ENCODE results near the gene SUGCT. TPM values are rescaled to one million over a fixed set of nuclear protein-coding genes. Genes with fewer than 3 reads are reported as not detected.

Gene SUGCT
- total RNA-seq, 1 donor from 2014 or later = 1.6 TPM

DNA sequence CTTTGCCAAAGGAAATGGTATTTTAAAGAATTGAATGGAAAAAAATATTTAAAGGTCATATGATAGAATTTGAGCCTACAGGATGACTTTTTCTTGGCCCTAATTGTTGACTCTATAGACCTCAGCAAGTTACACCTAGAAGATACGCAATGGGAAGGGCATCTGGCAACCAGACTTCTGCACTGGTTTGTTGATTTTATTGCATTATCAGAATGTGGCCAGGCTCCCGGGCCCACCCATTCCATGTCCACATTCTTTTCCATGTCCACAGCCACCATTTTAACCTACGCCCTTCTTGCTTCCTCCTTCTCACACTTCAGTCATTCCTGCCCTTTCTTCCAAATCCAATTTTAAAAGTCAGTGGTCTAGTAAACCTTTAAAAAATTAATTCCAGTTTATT is 738.4 kb downstream of the SUGCT start:
- Mint-ChIP-seq H3K27ac (ENCODE audit: unreplicated experiment) (no peak overlapping the region), H3K4me3 (ENCODE audit: unreplicated experiment) (no peak overlapping the region), H3K36me3 (ENCODE audit: low read depth, unreplicated experiment) (no peaks in the 10 kb centered on the region), H3K27me3 (ENCODE audit: unreplicated experiment) (no peaks in the 10 kb centered on the region), H3K4me1 (ENCODE audit: unreplicated experiment) (no peaks in the 10 kb centered on the region), H3K9me3 (ENCODE audit: unreplicated experiment) (no peaks in the 10 kb centered on the region)
- TF ChIP-seq, protein P1, sequence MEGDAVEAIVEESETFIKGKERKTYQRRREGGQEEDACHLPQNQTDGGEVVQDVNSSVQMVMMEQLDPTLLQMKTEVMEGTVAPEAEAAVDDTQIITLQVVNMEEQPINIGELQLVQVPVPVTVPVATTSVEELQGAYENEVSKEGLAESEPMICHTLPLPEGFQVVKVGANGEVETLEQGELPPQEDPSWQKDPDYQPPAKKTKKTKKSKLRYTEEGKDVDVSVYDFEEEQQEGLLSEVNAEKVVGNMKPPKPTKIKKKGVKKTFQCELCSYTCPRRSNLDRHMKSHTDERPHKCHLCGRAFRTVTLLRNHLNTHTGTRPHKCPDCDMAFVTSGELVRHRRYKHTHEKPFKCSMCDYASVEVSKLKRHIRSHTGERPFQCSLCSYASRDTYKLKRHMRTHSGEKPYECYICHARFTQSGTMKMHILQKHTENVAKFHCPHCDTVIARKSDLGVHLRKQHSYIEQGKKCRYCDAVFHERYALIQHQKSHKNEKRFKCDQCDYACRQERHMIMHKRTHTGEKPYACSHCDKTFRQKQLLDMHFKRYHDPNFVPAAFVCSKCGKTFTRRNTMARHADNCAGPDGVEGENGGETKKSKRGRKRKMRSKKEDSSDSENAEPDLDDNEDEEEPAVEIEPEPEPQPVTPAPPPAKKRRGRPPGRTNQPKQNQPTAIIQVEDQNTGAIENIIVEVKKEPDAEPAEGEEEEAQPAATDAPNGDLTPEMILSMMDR (IDR thresholded peaks at IDR 0.05; ENCODE audit: unreplicated experiment) = no peak
- no peak for DNase-seq (ENCODE audit: low spot score)

GRCh38 chr7:40874756-40875155 is 740.0 kb downstream of the SUGCT start:
- Mint-ChIP-seq H3K4me3 (ENCODE audit: unreplicated experiment) (no peak overlapping the region), H3K27ac (ENCODE audit: unreplicated experiment) (no peak overlapping the region), H3K36me3 (ENCODE audit: low read depth, unreplicated experiment) (no peaks in the 10 kb centered on the region), H3K27me3 (ENCODE audit: unreplicated experiment) (no peaks in the 10 kb centered on the region), H3K9me3 (ENCODE audit: unreplicated experiment) (no peaks in the 10 kb centered on the region), H3K4me1 (ENCODE audit: unreplicated experiment) (no peaks in the 10 kb centered on the region)
- no peak for DNase-seq (ENCODE audit: low spot score)
- TF ChIP-seq, protein P1 (IDR thresholded peaks at IDR 0.05; ENCODE audit: unreplicated experiment) = no peak

GRCh38 chr7:40876601-40877000 is 741.8 kb downstream of the SUGCT start:
- Mint-ChIP-seq H3K36me3 (ENCODE audit: low read depth, unreplicated experiment) (no peaks in the 10 kb centered on the region), H3K4me1 (ENCODE audit: unreplicated experiment) (no peaks in the 10 kb centered on the region), H3K9me3 (ENCODE audit: unreplicated experiment) (no peaks in the 10 kb centered on the region), H3K4me3 (ENCODE audit: unreplicated experiment) (no peak overlapping the region), H3K27ac (ENCODE audit: unreplicated experiment) (no peak overlapping the region), H3K27me3 (ENCODE audit: unreplicated experiment) (no peaks in the 10 kb centered on the region)
- TF ChIP-seq, protein P1 (IDR thresholded peaks at IDR 0.05; ENCODE audit: unreplicated experiment) = no peak
- DNase-seq (ENCODE audit: low spot score) = no peak

DNA sequence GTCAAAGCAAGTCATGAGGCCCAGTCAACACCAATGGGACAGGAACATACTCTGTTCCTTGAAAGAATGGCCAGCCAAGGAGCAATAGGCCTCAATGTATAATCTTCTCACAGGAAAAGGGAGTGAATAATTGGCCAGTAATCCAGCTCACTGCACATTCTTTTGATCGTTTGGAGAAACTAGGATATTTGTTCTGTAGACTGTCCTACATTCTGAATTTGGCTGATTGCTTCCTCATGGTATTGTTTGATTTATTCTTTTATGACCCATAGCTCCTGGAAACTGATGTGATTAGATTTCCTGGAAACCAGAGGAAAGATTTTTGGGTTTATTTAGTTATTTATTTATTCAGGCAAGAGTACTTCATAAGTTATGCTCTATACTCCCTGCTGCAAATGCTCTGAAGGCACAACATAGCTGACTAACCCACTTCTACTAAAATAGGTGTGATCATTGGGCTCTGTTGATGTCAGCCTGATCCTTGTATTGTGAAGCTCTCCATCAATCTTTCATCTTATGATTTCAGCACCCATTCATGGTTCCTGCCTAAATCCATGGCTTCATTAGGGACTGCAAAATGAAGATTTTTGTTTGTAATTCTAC is 745.2 kb downstream of the SUGCT start:
- Mint-ChIP-seq H3K4me3 (ENCODE audit: unreplicated experiment) (no peak overlapping the region), H3K4me1 (ENCODE audit: unreplicated experiment) (no peaks in the 10 kb centered on the region), H3K36me3 (ENCODE audit: low read depth, unreplicated experiment) (no peaks in the 10 kb centered on the region), H3K9me3 (ENCODE audit: unreplicated experiment) (no peaks in the 10 kb centered on the region), H3K27me3 (ENCODE audit: unreplicated experiment) (no peaks in the 10 kb centered on the region), H3K27ac (ENCODE audit: unreplicated experiment) (no peak overlapping the region)
- no peak for DNase-seq (ENCODE audit: low spot score)
- TF ChIP-seq, protein P1 (IDR thresholded peaks at IDR 0.05; ENCODE audit: unreplicated experiment) = no peak

GRCh38 chr7:40880581-40880980 is 745.8 kb downstream of the SUGCT start:
- no peak for DNase-seq (ENCODE audit: low spot score)
- Mint-ChIP-seq H3K4me3 (ENCODE audit: unreplicated experiment) (no peak overlapping the region), H3K27ac (ENCODE audit: unreplicated experiment) (no peak overlapping the region), H3K4me1 (ENCODE audit: unreplicated experiment) (no peaks in the 10 kb centered on the region), H3K27me3 (ENCODE audit: unreplicated experiment) (no peaks in the 10 kb centered on the region), H3K9me3 (ENCODE audit: unreplicated experiment) (no peaks in the 10 kb centered on the region), H3K36me3 (ENCODE audit: low read depth, unreplicated experiment) (no peaks in the 10 kb centered on the region)
- TF ChIP-seq, protein P1 (IDR thresholded peaks at IDR 0.05; ENCODE audit: unreplicated experiment) = no peak

All from endothelial cell (in vitro differentiated cells).